Trophoblast cell (in vitro differentiated cells and primary cell): ENCODE results near the gene SLC12A8.

Experiments
- DNase-seq, 2 donors: peaks; one replicate each; pipeline ENCODE4 v3.0.0-alpha.2; 2016
- H2AFZ ChIP-seq: 2 replicates; pipeline ENCODE4 v1.6.1; 2013; ENCODE audit warnings: low read length, moderate library complexity, mild to moderate bottlenecking; ENCODE audit not compliant: insufficient read depth, poor library complexity
- H2AK5ac ChIP-seq: 2 replicates; pipeline ENCODE4 v1.6.1; 2013; ENCODE audit warnings: mild to moderate bottlenecking, low read length
- H2BK120ac ChIP-seq: 2 replicates; pipeline ENCODE4 v1.6.1; 2013; ENCODE audit warnings: low read length, mild to moderate bottlenecking, moderate library complexity; ENCODE audit not compliant: insufficient read depth, poor library complexity
- H2BK12ac ChIP-seq: 2 replicates; pipeline ENCODE4 v1.6.1; 2013; ENCODE audit warnings: mild to moderate bottlenecking, low read length, moderate library complexity
- H2BK5ac ChIP-seq: 2 replicates; pipeline ENCODE4 v1.6.1; 2013; ENCODE audit warnings: low read length, low read depth, moderate library complexity, mild to moderate bottlenecking; ENCODE audit not compliant: poor library complexity
- H3K14ac ChIP-seq: 2 replicates; pipeline ENCODE4 v1.6.1; 2013; ENCODE audit warnings: mild to moderate bottlenecking, low read length
- H3K18ac ChIP-seq: 2 replicates; pipeline ENCODE4 v1.6.1; 2013; ENCODE audit warnings: mild to moderate bottlenecking, low read length
- H3K23ac ChIP-seq: 2 replicates; pipeline ENCODE4 v1.6.1; 2013; ENCODE audit warnings: low read length
- H3K27ac ChIP-seq: 2 replicates; pipeline ENCODE4 v1.5.1; 2013; ENCODE audit warnings: low read depth, mild to moderate bottlenecking, inconsistent platforms, low read length, moderate library complexity
- H3K27me3 ChIP-seq: 2 replicates; pipeline ENCODE4 v1.6.1; 2013; ENCODE audit warnings: inconsistent platforms, mild to moderate bottlenecking, low read length, moderate library complexity; ENCODE audit not compliant: insufficient read depth
- H3K36me3 ChIP-seq, 2 experiments: 1 replicate in 1 of 2; 2 replicates in 1 of 2; pipeline ENCODE4 v1.6.1; 2013; ENCODE audit warnings: low read length in 2 of 2, mild to moderate bottlenecking in 2 of 2, moderate library complexity in 1 of 2; ENCODE audit not compliant: insufficient read depth in 2 of 2, control insufficient read depth in 1 of 2
- H3K4ac ChIP-seq: 2 replicates; pipeline ENCODE4 v1.6.1; 2013; ENCODE audit warnings: low read depth, mild to moderate bottlenecking, low read length, moderate library complexity
- H3K4me1 ChIP-seq, 2 experiments: 1 replicate in 1 of 2; 2 replicates in 1 of 2; pipeline ENCODE4 v1.6.1; 2013; ENCODE audit warnings: low read length in 2 of 2, mild to moderate bottlenecking in 2 of 2, moderate library complexity in 1 of 2; ENCODE audit not compliant: insufficient read depth in 2 of 2, control insufficient read depth in 1 of 2
- H3K4me2 ChIP-seq: 2 replicates; pipeline ENCODE4 v1.6.1; 2013; ENCODE audit warnings: inconsistent platforms, mild to moderate bottlenecking, low read length, moderate library complexity
- H3K4me3 ChIP-seq: 2 replicates; pipeline ENCODE4 v1.5.1; 2013; ENCODE audit warnings: mild to moderate bottlenecking, low read depth, low read length, inconsistent platforms
- H3K79me1 ChIP-seq: one replicate; pipeline ENCODE4 v1.6.1; 2013; ENCODE audit warnings: low read length
- H3K79me2 ChIP-seq: 2 replicates; pipeline ENCODE4 v1.6.1; 2013; ENCODE audit warnings: low read length, mild to moderate bottlenecking; ENCODE audit not compliant: control insufficient read depth, insufficient read depth, poor library complexity
- H3K9ac ChIP-seq: 2 replicates; pipeline ENCODE4 v1.6.1; 2013; ENCODE audit warnings: mild to moderate bottlenecking, low read length
- H3K9me3 ChIP-seq: 2 replicates; pipeline ENCODE4 v1.6.1; 2013; ENCODE audit warnings: low read depth, mild to moderate bottlenecking, control low read depth, inconsistent platforms, low read length; ENCODE audit not compliant: insufficient read depth
- H4K12ac ChIP-seq: 2 replicates; pipeline ENCODE4 v1.6.1; 2013; ENCODE audit warnings: low read depth, mild to moderate bottlenecking, low read length, moderate library complexity
- H4K8ac ChIP-seq: 2 replicates; pipeline ENCODE4 v1.6.1; 2013; ENCODE audit warnings: low read depth, mild to moderate bottlenecking, low read length, moderate library complexity
- H4K91ac ChIP-seq: one replicate; pipeline ENCODE4 v1.6.1; 2013; ENCODE audit warnings: low read depth, mild to moderate bottlenecking, low read length, moderate library complexity
- WGBS: extraction: QIAGEN DNeasy Blood & Tissue Kit; methylation state at CpG from one replicate; pipeline ENCODE4 v1.1.7; 2013; ENCODE audit warnings: missing lambda C conversion rate; ENCODE audit not compliant: insufficient read length, insufficient coverage; ENCODE audit errors: extremely low coverage; 5-methylcytosine and 5-hydroxymethylcytosine counted together

Gene SLC12A8

GRCh38 chr3:125068265-125068664 lies 144.3 kb downstream of the SLC12A8 start:
- H2BK120ac ChIP-seq, result no peak overlapping the region
- no peaks in the 10 kb centered on the region for H3K9me3 ChIP-seq
- no peak overlapping the region for H3K4me2 ChIP-seq
- H3K36me3 ChIP-seq, result no peaks in the 10 kb centered on the region
- peaks cover 15% of the 10 kb centered on the region for H3K79me1 ChIP-seq
- no peak overlapping the region for H3K4me3 ChIP-seq
- H3K18ac ChIP-seq, result no peak overlapping the region
- no peak overlapping the region for H2BK5ac ChIP-seq
- H4K91ac ChIP-seq, result peak overlapping the region; percentile 29
- H2AK5ac ChIP-seq, result no peak overlapping the region
- no peak overlapping the region for H3K9ac ChIP-seq
- no peak overlapping the region for H4K8ac ChIP-seq
- H3K4ac ChIP-seq, result no peak overlapping the region
- H4K12ac ChIP-seq, result no peak overlapping the region
- no peak overlapping the region for H2AFZ ChIP-seq
- no peaks in the 10 kb centered on the region for H3K27me3 ChIP-seq
- no peak for DNase-seq
- H2BK12ac ChIP-seq, result no peak overlapping the region
- no peaks in the 10 kb centered on the region for H3K79me2 ChIP-seq
- H3K4me1 ChIP-seq, result peaks cover 3 to 7% of the 10 kb centered on the region in 2 experiments
- H3K27ac ChIP-seq, result no peak overlapping the region
- H3K14ac ChIP-seq, result no peak overlapping the region
- no peak overlapping the region for H3K23ac ChIP-seq
- no CpG with 5 or more reads among the region's 4 CpGs for WGBS

DNA sequence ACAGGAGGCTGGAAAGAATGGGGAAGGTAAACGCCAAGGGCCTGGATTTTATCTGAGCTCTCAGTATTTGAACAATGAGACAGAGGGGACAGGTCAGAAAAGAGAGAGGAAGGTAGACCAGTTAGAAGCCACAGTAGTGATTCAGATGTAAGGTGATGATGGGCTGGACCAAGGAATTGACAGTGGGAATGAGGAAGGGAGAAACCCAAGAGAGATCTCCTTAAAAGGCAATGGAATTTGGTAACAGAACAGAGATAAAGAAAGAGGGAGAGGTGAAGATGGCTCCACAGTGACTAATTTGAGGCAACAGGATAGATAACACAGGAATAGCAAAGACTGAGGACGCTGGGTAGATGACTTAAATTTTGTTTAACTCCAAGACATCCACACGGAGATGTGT lies 145.3 kb downstream of the SLC12A8 start:
- Histone ChIP-seq H3K14ac (peak overlapping the region; percentile 64), H2AK5ac (no peak overlapping the region), H3K79me2 (no peaks in the 10 kb centered on the region), H3K18ac (no peak overlapping the region), H4K12ac (no peak overlapping the region), H3K27ac (peak overlapping the region; percentile 1), H3K4me1 (peaks cover 11 to 17% of the 10 kb centered on the region in 2 experiments), H3K4ac (no peak overlapping the region), H4K8ac (no peak overlapping the region), H4K91ac (no peak overlapping the region), H2AFZ (peak overlapping the region; percentile 35), H3K9me3 (no peaks in the 10 kb centered on the region), H3K9ac (no peak overlapping the region), H3K4me3 (no peak overlapping the region), H3K79me1 (peaks cover 15% of the 10 kb centered on the region), H2BK120ac (peak overlapping the region; percentile 84), H2BK12ac (no peak overlapping the region), H3K36me3 (no peaks in the 10 kb centered on the region), H2BK5ac (peak overlapping the region; percentile 76), H3K4me2 (no peak overlapping the region), H3K23ac (no peak overlapping the region), H3K27me3 (no peaks in the 10 kb centered on the region)
- DNase-seq, result peak; percentile 83 to 92
- WGBS, result no CpG with 5 or more reads among the region's 3 CpGs

GRCh38 chr3:125062904-125063618 lies 149.5 kb downstream of the SLC12A8 start:
- peak overlapping the region; percentile 11 for H3K14ac ChIP-seq
- H2BK5ac ChIP-seq, result peak overlapping the region; percentile 76
- H4K12ac ChIP-seq, result no peak overlapping the region
- H3K9ac ChIP-seq, result no peak overlapping the region
- no peak overlapping the region for H3K18ac ChIP-seq
- H3K27me3 ChIP-seq, result no peaks in the 10 kb centered on the region
- no peaks in the 10 kb centered on the region for H3K36me3 ChIP-seq
- H2AFZ ChIP-seq, result no peak overlapping the region
- peak overlapping the region; percentile 20 for H4K91ac ChIP-seq
- H3K4ac ChIP-seq, result no peak overlapping the region
- peak; percentile 97 to 99 for DNase-seq
- peaks cover 17% of the 10 kb centered on the region for H3K79me1 ChIP-seq
- H3K4me2 ChIP-seq, result no peak overlapping the region
- no CpG with 5 or more reads among the region's 7 CpGs for WGBS
- H3K4me1 ChIP-seq, result peaks cover 22 to 26% of the 10 kb centered on the region in 2 experiments
- no peak overlapping the region for H3K4me3 ChIP-seq
- H4K8ac ChIP-seq, result no peak overlapping the region
- no peaks in the 10 kb centered on the region for H3K79me2 ChIP-seq
- peak overlapping the region; percentile 52 for H2BK120ac ChIP-seq
- H3K27ac ChIP-seq, result peak overlapping the region; percentile 40
- H3K9me3 ChIP-seq, result no peaks in the 10 kb centered on the region
- no peak overlapping the region for H3K23ac ChIP-seq
- H2BK12ac ChIP-seq, result peak overlapping the region; percentile 78
- no peak overlapping the region for H2AK5ac ChIP-seq

DNA sequence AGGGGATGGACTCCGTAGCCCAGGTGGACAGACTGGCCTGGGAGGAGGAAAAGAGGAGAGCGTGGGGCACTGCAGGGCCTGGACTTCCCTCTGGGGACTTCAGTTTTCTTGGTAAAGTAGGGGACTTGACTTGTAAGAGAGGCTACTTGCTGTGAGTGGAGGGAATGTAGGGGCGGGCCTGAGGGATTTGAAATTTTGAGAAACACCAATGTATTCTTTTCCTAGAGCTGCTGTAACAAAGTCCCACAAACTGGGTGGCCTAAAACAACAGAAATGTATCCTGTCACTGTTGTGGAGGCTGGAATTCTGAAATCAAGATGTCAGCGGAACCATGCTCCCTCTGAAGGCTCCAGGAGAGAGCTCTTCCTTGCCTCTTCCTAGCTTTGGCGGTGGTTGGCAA lies 150.9 kb downstream of the SLC12A8 start:
- Histone ChIP-seq H2AK5ac (no peak overlapping the region), H3K9ac (no peak overlapping the region), H3K14ac (no peak overlapping the region), H4K12ac (no peak overlapping the region), H3K36me3 (no peaks in the 10 kb centered on the region), H3K9me3 (no peaks in the 10 kb centered on the region), H3K27ac (no peak overlapping the region), H4K8ac (no peak overlapping the region), H3K4me3 (no peak overlapping the region), H3K79me2 (no peaks in the 10 kb centered on the region), H2BK12ac (peak overlapping the region; percentile 34), H2AFZ (no peak overlapping the region), H3K79me1 (peaks cover 14% of the 10 kb centered on the region), H2BK120ac (peak overlapping the region; percentile 20), H3K18ac (no peak overlapping the region), H3K27me3 (no peaks in the 10 kb centered on the region), H4K91ac (peak overlapping the region; percentile 28), H3K4me1 (peaks cover 22 to 26% of the 10 kb centered on the region in 2 experiments), H3K23ac (no peak overlapping the region), H3K4ac (no peak overlapping the region), H2BK5ac (no peak overlapping the region), H3K4me2 (no peak overlapping the region)
- DNase-seq, result no peak
- WGBS, result no CpG with 5 or more reads among the region's 5 CpGs
